GM12878 (cell line): ENCODE measurements around the gene INVS.
"Not testable (repeated sequence)": the region's sequence is repeated elsewhere in the genome, so short reads cannot be mapped to it uniquely, and the experiment has no call there.

Experiments used
- EZH2 ChIP-seq: IDR thresholded peaks from 2 replicates; pipeline ENCODE4 v1.6.1; 2012; ENCODE audit warnings: low read depth, mild to moderate bottlenecking, control low read depth, inconsistent platforms, low read length, borderline replicate concordance; ENCODE audit not compliant: control insufficient read depth
- HDAC6 ChIP-seq: fragments of 200-600 bp; sonication (generic); IDR thresholded peaks from one replicate; pipeline ENCODE4 v1.8.0; 2017; ENCODE audit warnings: antibody characterized with exemption; ENCODE audit not compliant: unreplicated experiment
- JUND ChIP-seq: IDR thresholded peaks from 2 replicates; pipeline ENCODE4 v1.6.1; 2012; ENCODE audit warnings: low read depth, mild to moderate bottlenecking, low read length, improper control_type of control experiment, moderate library complexity
- RELA ChIP-seq: fragments of 450-650 bp; IDR thresholded peaks from 2 replicates; pipeline ENCODE4 v1.8.0; 2014; ENCODE audit warnings: borderline replicate concordance; ENCODE audit not compliant: partially characterized antibody
- SP1 ChIP-seq: IDR thresholded peaks from one replicate; pipeline ENCODE4 v1.6.1; 2011; ENCODE audit warnings: low read depth, low read length
- TCF12 ChIP-seq: IDR thresholded peaks from 2 replicates; pipeline ENCODE4 v1.6.1; 2011; ENCODE audit warnings: low read depth, mild to moderate bottlenecking, low read length
- TF ChIP-seq, protein P1 (sequence below), 3 experiments: IDR thresholded peaks in 2 of 3; conservative IDR thresholded peaks in 1 of 3; 2 replicates each; pipeline ENCODE4 v1.5.1; 2011; ENCODE audit warnings: low read depth in 3 of 3, low read length in 3 of 3, mild to moderate bottlenecking in 3 of 3, control low read depth in 2 of 3, moderate library complexity in 2 of 3, inconsistent platforms in 1 of 3, mixed read lengths in 1 of 3; ENCODE audit not compliant: control insufficient read depth in 2 of 3, insufficient read depth in 1 of 3; ENCODE audit errors: extremely low read depth in 1 of 3

- TF ChIP-seq RELA, EZH2, SP1, JUND, TCF12, HDAC6: not testable (repeated sequence)
- TF ChIP-seq, protein P1, sequence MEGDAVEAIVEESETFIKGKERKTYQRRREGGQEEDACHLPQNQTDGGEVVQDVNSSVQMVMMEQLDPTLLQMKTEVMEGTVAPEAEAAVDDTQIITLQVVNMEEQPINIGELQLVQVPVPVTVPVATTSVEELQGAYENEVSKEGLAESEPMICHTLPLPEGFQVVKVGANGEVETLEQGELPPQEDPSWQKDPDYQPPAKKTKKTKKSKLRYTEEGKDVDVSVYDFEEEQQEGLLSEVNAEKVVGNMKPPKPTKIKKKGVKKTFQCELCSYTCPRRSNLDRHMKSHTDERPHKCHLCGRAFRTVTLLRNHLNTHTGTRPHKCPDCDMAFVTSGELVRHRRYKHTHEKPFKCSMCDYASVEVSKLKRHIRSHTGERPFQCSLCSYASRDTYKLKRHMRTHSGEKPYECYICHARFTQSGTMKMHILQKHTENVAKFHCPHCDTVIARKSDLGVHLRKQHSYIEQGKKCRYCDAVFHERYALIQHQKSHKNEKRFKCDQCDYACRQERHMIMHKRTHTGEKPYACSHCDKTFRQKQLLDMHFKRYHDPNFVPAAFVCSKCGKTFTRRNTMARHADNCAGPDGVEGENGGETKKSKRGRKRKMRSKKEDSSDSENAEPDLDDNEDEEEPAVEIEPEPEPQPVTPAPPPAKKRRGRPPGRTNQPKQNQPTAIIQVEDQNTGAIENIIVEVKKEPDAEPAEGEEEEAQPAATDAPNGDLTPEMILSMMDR (IDR thresholded peaks at IDR 0.05 in 2 of 3, conservative IDR thresholded peaks at IDR 0.05 in 1 of 3; ENCODE audit: control insufficient read depth in 2 of 3, extremely low read depth in 1 of 3, insufficient read depth in 1 of 3, low read depth in 3 of 3, low read length in 3 of 3) = not testable (repeated sequence)
These were observed 137.9 kb downstream of the INVS start for GRCh38 chr9:100236986-100237385.
